HUES6 (cell line): ENCODE data around the gene CD163.

Source experiments
- H3K27ac ChIP-seq: 2 replicates; pipeline ENCODE4 v1.7.0; 2013; ENCODE audit warnings: low read depth, mild to moderate bottlenecking, low read length, inconsistent platforms
- H3K27me3 ChIP-seq: 2 replicates; pipeline ENCODE4 v1.6.1; 2013; ENCODE audit warnings: low read length; ENCODE audit not compliant: control insufficient read depth, insufficient read depth
- H3K36me3 ChIP-seq: 2 replicates; pipeline ENCODE4 v1.6.1; 2013; ENCODE audit warnings: low read length; ENCODE audit not compliant: control insufficient read depth, insufficient read depth
- H3K4me1 ChIP-seq: 2 replicates; pipeline ENCODE4 v1.6.1; 2013; ENCODE audit warnings: low read length; ENCODE audit not compliant: control insufficient read depth, insufficient read depth
- H3K4me3 ChIP-seq: 2 replicates; pipeline ENCODE4 v1.5.1; 2013; ENCODE audit warnings: low read depth, low read length
- H3K9ac ChIP-seq: one replicate; pipeline ENCODE4 v1.6.1; 2013; ENCODE audit warnings: mild to moderate bottlenecking, low read length
- H3K9me3 ChIP-seq: 2 replicates; pipeline ENCODE4 v1.6.1; 2013; ENCODE audit warnings: low read depth, low read length; ENCODE audit not compliant: control insufficient read depth, insufficient read depth

The CD163 gene

DNA sequence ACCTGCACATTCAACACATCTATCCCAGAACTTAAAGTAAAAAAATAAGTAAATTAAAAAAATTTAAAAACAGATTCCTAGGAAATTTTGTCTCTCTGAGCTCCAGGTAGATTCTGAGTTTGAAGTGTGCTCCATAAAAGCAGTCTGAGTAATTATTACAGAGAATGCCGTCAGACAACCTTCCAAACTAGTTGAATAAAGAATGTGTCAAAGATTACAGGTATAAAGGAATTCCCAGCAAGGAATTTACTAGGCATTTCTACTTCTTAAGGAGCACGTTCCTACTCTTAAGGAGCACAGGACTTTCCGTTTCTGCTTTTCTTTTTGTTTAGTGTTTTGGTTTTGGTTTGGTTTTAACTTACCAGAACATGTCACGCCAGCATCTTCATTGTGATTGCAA, 7.1 kb downstream of the CD163 start:
- Histone ChIP-seq H3K36me3 (no peaks in the 10 kb centered on the region), H3K27ac (no peak overlapping the region), H3K9me3 (no peaks in the 10 kb centered on the region; the same call in 1 of the 2 replicates), H3K9ac (no peak overlapping the region), H3K27me3 (no peaks in the 10 kb centered on the region), H3K4me1 (peaks cover 16% of the 10 kb centered on the region), H3K4me3 (no peak overlapping the region)

DNA sequence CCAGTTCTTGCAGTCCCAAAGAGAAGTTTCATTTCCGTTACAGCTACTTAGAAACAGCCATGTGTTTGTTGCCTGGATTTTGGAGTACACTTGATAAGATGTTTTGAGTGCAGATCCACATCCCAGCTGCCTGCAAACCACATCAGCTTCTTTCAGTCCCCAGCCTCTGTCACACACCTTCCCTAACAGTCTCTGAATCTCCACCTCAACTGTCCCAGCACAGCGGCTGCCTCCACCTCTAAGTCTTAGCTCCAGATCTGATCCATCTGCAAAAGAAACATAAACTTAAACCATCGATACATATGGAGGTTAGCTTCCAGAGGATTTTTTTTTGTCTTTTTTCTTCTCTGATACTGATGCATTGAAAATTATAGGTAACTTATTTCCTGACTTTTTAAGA, 8.4 kb downstream of the CD163 start:
- Histone ChIP-seq H3K9me3 (no peaks in the 10 kb centered on the region; the same call in 1 of the 2 replicates), H3K27ac (no peak overlapping the region), H3K4me3 (no peak overlapping the region), H3K36me3 (no peaks in the 10 kb centered on the region), H3K4me1 (peaks cover 16% of the 10 kb centered on the region), H3K9ac (no peak overlapping the region), H3K27me3 (no peaks in the 10 kb centered on the region)

DNA sequence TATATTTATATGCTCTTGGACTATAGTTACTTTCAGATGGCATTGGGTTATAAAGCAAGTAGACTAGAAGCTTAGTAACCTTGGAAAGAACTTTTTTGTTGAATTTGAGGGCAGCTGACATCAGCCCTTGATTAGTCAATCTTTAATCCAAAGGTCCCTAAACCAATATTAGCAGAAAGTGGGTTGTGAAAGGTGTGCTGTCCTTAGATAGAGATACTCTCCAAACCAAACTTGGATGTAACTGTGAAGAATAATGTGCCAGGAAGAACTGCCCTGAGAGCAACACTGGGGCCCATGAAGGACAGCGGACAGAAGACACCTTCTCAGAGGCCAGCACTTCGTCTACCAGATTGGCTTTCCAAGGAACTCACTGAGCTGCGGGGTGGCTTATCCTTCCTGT, 10.6 kb downstream of the CD163 start:
- H3K9ac ChIP-seq = no peak overlapping the region

DNA sequence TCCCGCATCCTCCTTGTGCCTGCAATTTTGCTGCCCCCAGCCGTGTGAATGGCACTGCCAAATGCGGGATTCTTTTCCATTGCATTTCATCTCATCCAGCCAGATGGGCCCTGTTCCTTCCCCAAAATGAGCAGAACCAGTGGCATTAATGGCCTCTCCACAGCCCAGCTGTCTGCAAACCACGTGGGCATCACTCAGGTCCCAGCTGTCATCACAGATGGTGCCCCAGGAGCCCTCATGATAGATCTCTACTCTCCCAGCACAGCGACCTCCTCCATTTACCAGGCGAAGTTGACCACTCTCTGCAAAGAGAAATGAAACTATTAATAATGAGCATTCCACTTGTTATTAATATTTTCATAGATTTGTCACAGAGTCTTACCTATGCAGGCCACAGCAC, 17.1 kb downstream of the CD163 start:
- no peak overlapping the region for H3K4me3 ChIP-seq
- H3K9me3 ChIP-seq = no peaks in the 10 kb centered on the region
- H3K4me1 ChIP-seq = no peaks in the 10 kb centered on the region
- peaks cover 3% of the 10 kb centered on the region; the same call in 1 of the 2 replicates for H3K27me3 ChIP-seq
- H3K36me3 ChIP-seq = no peaks in the 10 kb centered on the region
- H3K9ac ChIP-seq = no peak overlapping the region
- no peak overlapping the region for H3K27ac ChIP-seq

More for the DNA sequence above, 10.6 kb downstream of the CD163 start:
- Histone ChIP-seq H3K4me3 (no peak overlapping the region), H3K27me3 (no peaks in the 10 kb centered on the region), H3K9me3 (no peaks in the 10 kb centered on the region; the same call in 1 of the 2 replicates), H3K36me3 (no peaks in the 10 kb centered on the region), H3K27ac (no peak overlapping the region), H3K4me1 (peaks cover 9% of the 10 kb centered on the region)

DNA sequence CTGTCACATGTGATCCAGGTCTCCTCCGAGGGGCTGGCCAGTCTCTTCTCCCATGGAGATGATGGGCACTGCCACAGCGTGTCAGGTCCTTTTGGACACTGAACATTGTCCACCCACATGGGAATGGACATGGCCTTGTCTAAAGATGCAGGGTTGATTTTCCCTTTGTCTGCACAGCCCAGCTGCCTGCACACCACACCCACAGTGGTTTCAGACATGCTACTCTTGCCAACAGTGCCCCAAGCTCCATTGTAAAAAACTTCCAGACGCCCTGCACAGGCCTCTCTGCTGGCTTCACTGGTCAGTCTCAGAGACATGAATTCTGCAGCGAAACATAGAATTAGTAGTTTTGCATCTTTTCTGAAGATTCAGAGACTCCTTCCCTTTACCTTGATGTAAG, 18.5 kb downstream of the CD163 start:
- no peaks in the 10 kb centered on the region for H3K9me3 ChIP-seq
- no peaks in the 10 kb centered on the region for H3K36me3 ChIP-seq
- H3K4me1 ChIP-seq = no peaks in the 10 kb centered on the region
- H3K27ac ChIP-seq = no peak overlapping the region
- H3K27me3 ChIP-seq = peaks cover 3% of the 10 kb centered on the region; the same call in 1 of the 2 replicates
- H3K9ac ChIP-seq = no peak overlapping the region
- H3K4me3 ChIP-seq = no peak overlapping the region

DNA sequence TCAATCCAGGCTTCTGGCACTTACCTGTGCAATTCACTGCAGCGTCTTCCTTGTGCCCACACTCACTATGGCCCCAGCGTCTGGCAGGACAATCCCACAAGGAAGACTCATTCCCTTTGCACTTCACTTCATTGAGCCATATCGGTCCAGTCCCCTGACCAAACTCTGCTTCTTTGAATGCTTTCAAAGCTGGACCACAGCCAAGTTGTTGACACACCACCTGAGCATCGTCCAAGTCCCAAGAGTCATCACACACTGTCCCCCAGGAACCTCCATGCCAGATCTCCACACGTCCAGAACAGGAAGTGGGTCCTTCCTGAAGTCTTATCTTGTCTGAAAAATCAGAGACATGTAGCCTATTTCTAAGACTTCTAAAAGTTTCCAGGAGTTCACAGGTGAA, 20.2 kb downstream of the CD163 start:
- Histone ChIP-seq H3K4me3 (no peak overlapping the region), H3K27me3 (peaks cover 3% of the 10 kb centered on the region; the same call in 1 of the 2 replicates), H3K9me3 (no peaks in the 10 kb centered on the region)

DNA sequence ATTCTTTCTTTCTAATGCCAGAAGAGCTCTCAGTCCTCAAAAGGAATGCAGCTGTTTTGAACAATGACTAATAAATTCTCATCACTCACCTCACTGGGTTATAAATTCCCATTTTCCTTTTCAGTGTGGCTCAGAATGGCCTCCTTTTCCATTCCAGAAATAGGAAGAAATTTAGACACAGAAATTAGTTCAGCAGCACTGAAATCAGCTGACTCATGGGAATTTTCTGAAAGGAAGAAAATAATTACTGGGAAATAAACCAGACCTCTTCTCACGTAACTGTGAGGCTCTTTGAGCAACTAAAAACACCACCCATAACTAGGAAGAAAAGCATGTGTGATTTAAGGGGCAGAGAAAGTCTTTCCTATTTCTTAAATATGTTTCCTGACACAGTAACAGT, 23.8 kb downstream of the CD163 start:
- Histone ChIP-seq H3K4me1 (no peaks in the 10 kb centered on the region), H3K27ac (no peak overlapping the region)

More for the DNA sequence above, 20.2 kb downstream of the CD163 start:
- no peaks in the 10 kb centered on the region for H3K4me1 ChIP-seq
- no peaks in the 10 kb centered on the region for H3K36me3 ChIP-seq
- H3K9ac ChIP-seq = no peak overlapping the region
- H3K27ac ChIP-seq = no peak overlapping the region

DNA sequence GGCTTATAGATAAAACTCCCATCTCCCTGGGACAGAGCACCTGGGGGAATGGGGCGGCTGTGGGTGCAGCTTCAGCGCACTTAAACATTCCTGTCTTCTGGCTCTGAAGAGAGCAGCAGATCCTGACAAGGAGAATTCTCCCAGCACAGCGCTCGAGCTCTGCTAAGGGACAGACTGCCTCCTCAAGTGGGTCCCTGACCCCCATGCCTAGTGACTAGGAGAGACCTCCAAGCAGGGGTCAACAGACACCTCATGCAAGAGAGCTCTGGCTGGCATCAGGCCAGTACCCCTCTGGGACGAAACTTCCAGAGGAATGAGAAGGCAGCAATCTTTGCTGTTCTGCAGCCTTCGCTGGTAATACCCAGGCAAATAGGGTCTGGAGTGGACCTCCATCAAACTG, 31.5 kb downstream of the CD163 start:
- H3K9me3 ChIP-seq = no peaks in the 10 kb centered on the region
- H3K9ac ChIP-seq = no peak overlapping the region
- no peak overlapping the region for H3K4me3 ChIP-seq
- H3K36me3 ChIP-seq = no peaks in the 10 kb centered on the region
- H3K4me1 ChIP-seq = no peaks in the 10 kb centered on the region
- no peak overlapping the region for H3K27ac ChIP-seq
- no peaks in the 10 kb centered on the region for H3K27me3 ChIP-seq

More for the DNA sequence above, 23.8 kb downstream of the CD163 start:
- no peaks in the 10 kb centered on the region for H3K36me3 ChIP-seq
- no peak overlapping the region for H3K9ac ChIP-seq
- H3K27me3 ChIP-seq = no peaks in the 10 kb centered on the region
- no peaks in the 10 kb centered on the region for H3K9me3 ChIP-seq
- H3K4me3 ChIP-seq = no peak overlapping the region

DNA sequence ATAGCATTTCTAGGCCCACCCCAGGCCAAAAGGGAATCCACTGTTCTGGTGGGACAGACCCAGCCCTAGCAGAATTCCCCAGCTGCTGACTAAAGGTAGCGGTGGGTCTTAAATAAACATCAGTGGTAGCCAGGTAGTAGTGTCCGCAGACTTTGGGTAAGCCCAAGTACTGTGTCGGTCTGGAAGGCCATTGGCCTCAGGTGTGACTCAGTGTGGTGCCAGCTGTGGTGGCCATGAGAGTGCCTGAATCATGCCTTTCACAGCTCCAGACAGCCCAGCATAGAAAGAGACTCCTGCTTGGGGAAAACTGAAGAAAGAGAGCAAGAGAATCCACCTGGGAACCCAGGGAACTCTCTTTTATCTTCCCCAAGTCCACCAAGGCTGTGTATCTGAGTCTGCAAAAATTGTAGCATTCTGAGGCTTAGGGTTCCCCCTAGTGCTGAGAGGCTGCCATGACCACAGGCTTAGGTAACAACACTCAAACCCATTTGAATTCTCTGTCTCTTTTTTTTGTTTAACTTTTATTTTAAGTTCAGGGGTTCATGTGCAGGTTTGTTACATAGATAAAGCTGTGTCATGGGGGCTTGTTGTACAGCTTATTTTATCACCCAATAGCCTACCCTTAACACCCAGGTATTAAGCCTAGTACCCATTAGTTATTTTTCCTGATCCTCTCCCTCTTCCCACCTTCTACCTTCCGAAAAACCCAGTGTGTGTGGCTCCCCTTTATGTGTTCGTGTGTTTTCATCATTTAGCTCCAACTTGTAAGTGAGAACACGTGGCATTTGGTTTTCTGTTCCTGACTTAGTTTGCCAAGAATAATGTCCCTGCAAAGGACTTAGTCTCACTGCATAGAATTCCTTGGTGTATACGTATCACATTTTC, 43.0 kb downstream of the CD163 start:
- H3K4me1 ChIP-seq = no peaks in the 10 kb centered on the region

DNA sequence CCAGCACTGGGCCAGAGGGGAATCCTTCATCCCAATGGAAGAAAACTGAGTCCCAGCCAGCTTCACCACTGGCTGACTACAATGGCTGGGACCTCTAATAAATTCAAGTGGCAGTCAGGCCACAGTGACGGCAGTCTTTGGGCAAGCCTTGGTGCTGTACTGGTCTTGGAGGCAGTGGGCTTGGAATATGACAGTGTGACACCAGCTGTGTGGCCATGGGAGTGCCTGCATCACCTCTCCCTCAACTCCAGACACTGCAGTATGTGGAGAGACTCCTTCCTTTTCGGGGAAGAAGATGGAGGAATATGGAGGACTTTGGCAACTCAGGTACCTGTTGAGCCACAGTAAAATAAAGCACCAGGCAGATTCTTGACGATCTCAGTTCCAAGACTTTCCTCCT, 43.6 kb downstream of the CD163 start:
- H3K27me3 ChIP-seq = no peaks in the 10 kb centered on the region
- no peak overlapping the region for H3K27ac ChIP-seq
- no peaks in the 10 kb centered on the region for H3K9me3 ChIP-seq

More for the DNA sequence above, 43.0 kb downstream of the CD163 start:
- Histone ChIP-seq H3K9me3 (no peaks in the 10 kb centered on the region), H3K27ac (no peak overlapping the region), H3K4me3 (no peak overlapping the region), H3K27me3 (no peaks in the 10 kb centered on the region), H3K36me3 (no peaks in the 10 kb centered on the region), H3K9ac (no peak overlapping the region)

DNA sequence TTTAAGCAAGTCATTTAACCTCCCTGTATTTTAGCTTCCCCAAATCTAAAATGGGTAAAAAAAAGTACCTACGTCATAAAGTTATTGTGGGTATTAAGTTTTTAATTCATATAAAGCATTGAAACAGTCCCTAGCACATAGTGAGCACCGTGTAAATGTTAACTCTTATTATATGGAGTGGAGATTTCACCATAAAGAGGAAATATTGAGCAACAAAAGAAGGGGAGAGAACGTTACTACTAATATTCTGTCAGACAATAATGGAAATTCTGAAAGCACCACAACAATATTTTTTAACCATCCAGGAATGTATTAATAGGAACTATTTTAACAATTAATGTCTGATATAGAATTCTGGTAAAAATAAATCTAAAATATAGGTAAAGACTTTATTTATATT, 51.8 kb downstream of the CD163 start:
- Histone ChIP-seq H3K27ac (no peak overlapping the region), H3K4me1 (no peaks in the 10 kb centered on the region), H3K4me3 (no peak overlapping the region), H3K9me3 (no peaks in the 10 kb centered on the region), H3K36me3 (no peaks in the 10 kb centered on the region), H3K27me3 (no peaks in the 10 kb centered on the region), H3K9ac (no peak overlapping the region)

More for the DNA sequence above, 43.6 kb downstream of the CD163 start:
- Histone ChIP-seq H3K4me3 (no peak overlapping the region), H3K36me3 (no peaks in the 10 kb centered on the region), H3K9ac (no peak overlapping the region), H3K4me1 (no peaks in the 10 kb centered on the region)
